ENCODE results near the gene ZNF777. TPM values are rescaled to one million over a fixed set of nuclear protein-coding genes. Genes with fewer than 3 reads are reported as not detected.
"Not testable (repeated sequence)": the region's sequence is repeated elsewhere in the genome, so short reads cannot be mapped to it uniquely, and the experiment has no call there.

ZNF777 gene
- total RNA-seq, 2 experiments from 2014 or later, result 11.7 to 12.5 TPM

DNA sequence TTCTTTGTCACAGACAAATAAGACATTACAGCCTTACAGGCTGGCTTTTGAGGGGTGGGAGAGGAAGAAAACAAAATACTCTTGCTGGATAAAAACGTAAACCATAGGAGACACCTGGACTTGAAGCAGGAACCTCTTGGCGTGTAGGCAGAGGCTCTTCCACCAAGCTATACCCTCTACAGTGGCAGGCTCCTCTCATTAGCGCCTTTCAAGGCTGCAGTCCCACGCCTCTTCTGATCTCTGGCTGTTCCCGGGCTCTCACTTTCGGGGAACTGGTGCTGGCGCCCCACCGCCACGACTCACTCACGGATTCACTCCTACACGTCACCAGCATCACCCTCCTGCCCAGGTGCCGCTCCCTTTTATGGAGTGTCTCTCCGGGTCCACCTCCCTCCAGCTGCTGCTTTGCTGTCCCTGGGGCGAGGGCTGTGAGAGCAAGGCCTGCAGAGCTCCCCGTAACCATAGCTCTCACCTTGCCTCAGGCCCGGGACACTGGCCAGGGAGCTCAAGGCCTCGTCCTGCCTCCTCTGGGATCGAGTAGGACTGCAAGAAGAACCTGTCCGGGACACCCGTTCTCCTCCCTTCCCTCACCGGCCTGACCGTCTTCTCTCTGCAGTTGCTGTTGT, 62.6 kb downstream of the ZNF777 start:
- TF ChIP-seq, protein P1, sequence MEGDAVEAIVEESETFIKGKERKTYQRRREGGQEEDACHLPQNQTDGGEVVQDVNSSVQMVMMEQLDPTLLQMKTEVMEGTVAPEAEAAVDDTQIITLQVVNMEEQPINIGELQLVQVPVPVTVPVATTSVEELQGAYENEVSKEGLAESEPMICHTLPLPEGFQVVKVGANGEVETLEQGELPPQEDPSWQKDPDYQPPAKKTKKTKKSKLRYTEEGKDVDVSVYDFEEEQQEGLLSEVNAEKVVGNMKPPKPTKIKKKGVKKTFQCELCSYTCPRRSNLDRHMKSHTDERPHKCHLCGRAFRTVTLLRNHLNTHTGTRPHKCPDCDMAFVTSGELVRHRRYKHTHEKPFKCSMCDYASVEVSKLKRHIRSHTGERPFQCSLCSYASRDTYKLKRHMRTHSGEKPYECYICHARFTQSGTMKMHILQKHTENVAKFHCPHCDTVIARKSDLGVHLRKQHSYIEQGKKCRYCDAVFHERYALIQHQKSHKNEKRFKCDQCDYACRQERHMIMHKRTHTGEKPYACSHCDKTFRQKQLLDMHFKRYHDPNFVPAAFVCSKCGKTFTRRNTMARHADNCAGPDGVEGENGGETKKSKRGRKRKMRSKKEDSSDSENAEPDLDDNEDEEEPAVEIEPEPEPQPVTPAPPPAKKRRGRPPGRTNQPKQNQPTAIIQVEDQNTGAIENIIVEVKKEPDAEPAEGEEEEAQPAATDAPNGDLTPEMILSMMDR (IDR thresholded peaks at IDR 0.05), result no peak
- Mint-ChIP-seq H3K27ac (no peak overlapping the region), H3K27me3 (peaks cover 17% of the 10 kb centered on the region), H3K9me3 (peaks cover 6% of the 10 kb centered on the region), H3K36me3 (ENCODE audit: low read depth) (no peaks in the 10 kb centered on the region), H3K4me1 (ENCODE audit: low read depth) (no peaks in the 10 kb centered on the region), H3K4me3 (no peak overlapping the region)
- intact Hi-C loops (cut with micrococcal nuclease), result no loop called here
- DNase-seq (no peak), ATAC-seq (no peak)
- POLR2A ChIA-PET, result interaction anchor here (0.7 kb wide), 1 partner anchor 9 kb away, joined by 3 read pairs; no protein-coding TSS in a partner anchor
- CTCF ChIA-PET, result interaction anchor here (1.2 to 1.4 kb wide), 2 partner anchors 8 to 26 kb away, joined by 3 to 4 read pairs; no protein-coding TSS in a partner anchor

DNA sequence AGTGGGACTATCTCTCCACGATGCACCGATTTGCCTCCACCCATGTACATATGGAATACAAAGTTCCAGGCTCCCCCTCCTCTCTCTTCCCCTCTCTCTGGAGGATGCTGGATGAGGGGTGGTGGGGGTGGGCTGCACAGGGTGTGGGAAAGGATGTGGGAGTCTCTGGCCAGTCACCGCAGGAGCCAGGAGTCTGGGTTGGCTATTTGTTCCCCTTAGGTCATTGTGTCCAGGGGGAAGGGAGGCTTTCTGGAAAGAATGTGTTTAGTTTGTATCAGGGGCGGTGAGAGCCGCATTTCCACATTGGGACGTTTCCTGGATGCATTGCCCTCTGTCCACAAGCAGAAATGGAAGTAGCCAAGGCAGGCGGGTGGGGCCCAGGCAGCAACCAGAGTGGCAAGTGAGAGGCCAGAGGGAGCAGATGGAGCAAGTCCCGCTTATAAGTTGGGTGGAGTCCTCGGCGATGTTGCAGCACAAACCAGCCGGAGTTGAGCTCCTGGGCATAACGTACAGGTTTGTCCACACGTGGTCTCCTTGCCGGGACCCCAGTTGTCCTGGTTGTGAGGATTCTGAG, 63.3 kb downstream of the ZNF777 start:
- TF ChIP-seq, protein P1 (IDR thresholded peaks at IDR 0.05), result no peak
- ChIA-PET POLR2A (no interaction called here), CTCF (interaction anchor here (1.2 kb wide), 1 partner anchor 27 kb away, joined by 3 read pairs; no protein-coding TSS in a partner anchor)
- intact Hi-C loops (cut with micrococcal nuclease), result no loop called here
- DNase-seq, result no peak
- H3K36me3 Mint-ChIP-seq (ENCODE audit: low read depth), result no peaks in the 10 kb centered on the region
- no peak overlapping the region for H3K27ac Mint-ChIP-seq
- peaks cover 17% of the 10 kb centered on the region for H3K27me3 Mint-ChIP-seq
- H3K4me3 Mint-ChIP-seq, result no peak overlapping the region
- H3K4me1 Mint-ChIP-seq (ENCODE audit: low read depth), result no peaks in the 10 kb centered on the region
- H3K9me3 Mint-ChIP-seq, result peaks cover 6% of the 10 kb centered on the region
- no peak for ATAC-seq

DNA sequence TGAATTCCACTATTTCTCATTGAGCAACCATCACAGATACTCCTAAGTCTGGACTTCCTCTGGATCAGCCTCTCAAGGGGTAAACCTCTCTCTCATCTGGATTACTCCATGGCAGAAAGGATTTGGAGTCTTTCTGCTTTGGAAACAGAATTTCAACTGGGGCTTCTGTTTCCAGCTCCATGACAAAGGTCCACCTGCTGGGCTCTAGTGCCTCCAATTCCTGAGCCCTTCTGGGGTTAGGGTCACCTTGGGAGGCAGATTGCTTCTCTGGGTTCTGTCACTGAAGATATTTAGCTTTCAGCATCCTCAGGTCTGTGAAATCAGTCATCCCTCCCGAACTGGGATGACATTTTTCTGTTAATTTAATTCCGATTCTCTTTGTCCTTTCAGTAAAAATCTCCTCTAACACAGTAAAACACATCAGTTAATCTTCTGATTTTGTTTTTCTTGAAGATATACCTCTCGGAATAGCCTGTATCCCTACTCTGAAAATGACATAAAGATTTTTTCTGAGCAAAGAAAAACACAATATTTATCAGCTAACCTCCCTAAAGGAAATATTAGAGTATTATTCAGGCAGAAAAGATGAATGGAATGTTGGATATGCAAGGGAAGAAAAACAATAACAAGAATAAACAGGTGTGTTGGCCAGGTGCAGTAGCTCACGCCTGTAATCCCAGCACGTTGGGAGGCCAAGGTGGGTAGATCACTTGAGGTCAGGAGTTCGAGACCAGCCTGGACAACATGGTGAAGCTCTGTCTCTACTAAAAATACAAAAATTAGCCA, 72.1 kb downstream of the ZNF777 start:
- H3K27me3 Mint-ChIP-seq; POLR2A ChIA-PET; H3K9me3 Mint-ChIP-seq; intact Hi-C loops (cut with micrococcal nuclease); H3K4me3 Mint-ChIP-seq; DNase-seq; ATAC-seq; H3K36me3 Mint-ChIP-seq (ENCODE audit: low read depth); H3K27ac Mint-ChIP-seq; H3K4me1 Mint-ChIP-seq (ENCODE audit: low read depth); CTCF ChIA-PET: not testable (repeated sequence)

DNA sequence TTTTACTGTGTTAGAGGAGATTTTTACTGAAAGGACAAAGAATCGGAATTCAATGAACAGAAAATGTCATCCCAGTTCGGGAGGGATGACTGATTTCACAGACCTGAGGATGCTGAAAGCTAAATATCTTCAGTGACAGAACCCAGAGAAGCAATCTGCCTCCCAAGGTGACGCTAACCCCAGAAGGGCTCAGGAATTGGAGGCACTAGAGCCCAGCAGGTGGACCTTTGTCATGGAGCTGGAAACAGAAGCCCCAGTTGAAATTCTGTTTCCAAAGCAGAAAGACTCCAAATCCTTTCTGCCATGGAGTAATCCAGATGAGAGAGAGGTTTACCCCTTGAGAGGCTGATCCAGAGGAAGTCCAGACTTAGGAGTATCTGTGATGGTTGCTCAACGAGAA, 74.3 kb downstream of the ZNF777 start:
- H3K9me3 Mint-ChIP-seq; H3K4me3 Mint-ChIP-seq; intact Hi-C loops (cut with micrococcal nuclease); H3K36me3 Mint-ChIP-seq (ENCODE audit: low read depth); CTCF ChIA-PET; ATAC-seq; POLR2A ChIA-PET; H3K27me3 Mint-ChIP-seq; DNase-seq; H3K4me1 Mint-ChIP-seq (ENCODE audit: low read depth); H3K27ac Mint-ChIP-seq: not testable (repeated sequence)

DNA sequence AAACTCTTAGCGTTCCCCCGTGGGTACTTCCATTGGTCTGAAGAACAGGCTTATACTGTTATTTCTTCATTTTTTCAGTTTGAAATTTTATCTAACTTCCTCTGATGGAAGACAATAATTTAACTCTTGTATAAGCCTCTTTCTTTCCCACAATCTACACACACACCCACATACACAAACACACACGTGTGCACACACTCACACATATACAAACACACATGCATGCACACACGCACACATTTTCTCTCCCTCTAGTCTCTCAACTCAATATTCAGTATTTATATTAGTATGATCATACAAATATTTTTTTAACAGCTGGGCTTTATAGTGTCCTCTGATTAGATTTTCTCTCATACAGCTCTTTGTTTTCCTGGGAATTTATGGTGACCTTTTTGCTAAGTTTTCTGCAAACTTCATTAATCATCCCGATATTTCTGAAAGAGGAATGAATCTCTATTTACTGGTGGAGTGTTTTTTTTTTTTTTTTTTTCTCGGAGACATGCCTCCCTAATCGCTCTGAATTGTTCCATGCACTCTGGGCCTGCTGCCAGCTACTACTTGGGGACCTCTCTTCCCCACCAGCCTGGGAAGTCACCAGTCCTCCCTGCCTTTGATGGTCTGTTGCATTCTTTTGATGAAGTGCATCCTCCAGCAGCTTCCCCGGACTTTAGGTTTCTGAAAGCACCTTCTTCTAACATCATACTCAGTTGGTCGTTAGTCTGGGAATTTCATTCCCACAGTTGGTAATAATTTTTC, 75.5 kb downstream of the ZNF777 start:
- Mint-ChIP-seq H3K9me3 (peaks cover 2% of the 10 kb centered on the region), H3K27me3 (peaks cover 4% of the 10 kb centered on the region), H3K36me3 (ENCODE audit: low read depth) (no peaks in the 10 kb centered on the region), H3K4me3 (no peak overlapping the region), H3K27ac (no peak overlapping the region), H3K4me1 (ENCODE audit: low read depth) (no peaks in the 10 kb centered on the region)
- ChIA-PET POLR2A (interaction anchor here (1.2 kb wide), 1 partner anchor 24 kb away, joined by 4 read pairs; no protein-coding TSS in a partner anchor), CTCF (interaction anchor here (0.8 kb wide), 1 partner anchor 76 kb away, joined by 3 read pairs; no protein-coding TSS in a partner anchor)
- DNase-seq (no peak), ATAC-seq (no peak)
- TF ChIP-seq, protein P1 (IDR thresholded peaks at IDR 0.05), result no peak
- intact Hi-C loops (cut with micrococcal nuclease), result no loop called here

Other genes with a start within 250 kb of the ZNF777 start
- gene ZNF212, start 221.4 kb downstream of the ZNF777 start, total RNA-seq, result 10 to 100 TPM; 10.5 to 13.4 TPM
- 10 to 100 TPM; 13.2 to 13.4 TPM for gene ZNF783, start 198.9 kb downstream of the ZNF777 start, total RNA-seq
- 10 to 100 TPM; 12.6 to 13.0 TPM for gene ZNF746, start 36.7 kb upstream of the ZNF777 start, total RNA-seq

All from activated CD8-positive, alpha-beta T cell treated with anti-CD3 and anti-CD28 coated beads for 36 hours (primary cell).